IMR-90 (cell line): ENCODE measurements around the gene AMBRA1. TPM values are rescaled to one million over a fixed set of nuclear protein-coding genes. Genes with fewer than 3 reads are reported as not detected.

ENCODE experiments used
- ATAC-seq: fragments of 200-7000 bp; cut with Tn5 transposase; 2 replicates; pipeline ENCODE4 v1.9.1; 2020; ENCODE audit warnings: low read depth, mild to moderate bottlenecking, moderate library complexity
- BruUV-seq: library from RNA; stranded (reverse); fragments of 400-500 nt; replicated peaks from 2 replicates; lab custom pipeline; 2021; lab: Mats Ljungman, UMichigan
- CTCF ChIA-PET: fragments of 300-600 bp; formaldehyde crosslinking; extraction: SDS; loops from one replicate; lab custom pipeline; 2021; ENCODE audit warnings: antibody characterized with exemption; lab: Yijun Ruan, JAX
- POLR2A ChIA-PET: fragments of 300-600 bp; sonication (Branson Sonifier 250); formaldehyde crosslinking; loops from one replicate; lab custom pipeline; 2022; ENCODE audit warnings: antibody characterized with exemption; ENCODE audit not compliant: unreplicated experiment; lab: Charles Lee
- DNase-seq: peaks from one replicate; pipeline ENCODE4 v3.0.0; 2013
- H2AFZ ChIP-seq: replicated peaks from 2 replicates; pipeline ENCODE3; 2013; ENCODE audit warnings: low read length, mild to moderate bottlenecking; ENCODE audit not compliant: poor library complexity
- H2AK5ac ChIP-seq: 2 replicates; pipeline ENCODE4 v1.6.1; 2013; ENCODE audit warnings: low read depth, low read length, inconsistent platforms
- H2AK9ac ChIP-seq: replicated peaks from 2 replicates; pipeline ENCODE3; 2013; ENCODE audit warnings: mild to moderate bottlenecking, low read depth, low read length, moderate library complexity; ENCODE audit not compliant: poor library complexity
- H2BK120ac ChIP-seq: 2 replicates; pipeline ENCODE4 v1.6.1; 2013; ENCODE audit warnings: low read depth, low read length, inconsistent platforms
- H2BK15ac ChIP-seq: 3 replicates; pipeline ENCODE4 v1.6.1; 2013; ENCODE audit warnings: low read depth, low read length, inconsistent platforms
- H2BK20ac ChIP-seq: 2 replicates; pipeline ENCODE4 v1.6.1; 2013; ENCODE audit warnings: low read depth, mild to moderate bottlenecking, inconsistent platforms, low read length, moderate library complexity
- H2BK5ac ChIP-seq: 2 replicates; pipeline ENCODE4 v1.6.1; 2013; ENCODE audit warnings: mild to moderate bottlenecking, low read depth, low read length, inconsistent platforms; ENCODE audit not compliant: poor library complexity, severe bottlenecking
- H3K14ac ChIP-seq: replicated peaks from 2 replicates; pipeline ENCODE4 v1.6.1; 2013; ENCODE audit warnings: low read depth, low read length, inconsistent platforms
- H3K18ac ChIP-seq: 2 replicates; pipeline ENCODE4 v1.6.1; 2013; ENCODE audit warnings: low read depth, low read length, control low read depth
- H3K23ac ChIP-seq: 2 replicates; pipeline ENCODE4 v1.6.1; 2013; ENCODE audit warnings: low read depth, low read length, inconsistent platforms
- H3K27ac ChIP-seq: 2 replicates; pipeline ENCODE4 v1.5.1; 2013; ENCODE audit warnings: mild to moderate bottlenecking, control low read depth, low read length; ENCODE audit not compliant: insufficient read depth
- H3K27me3 ChIP-seq: 2 replicates; pipeline ENCODE4 v1.6.1; 2013; ENCODE audit warnings: low read length; ENCODE audit not compliant: control insufficient read depth, insufficient read depth
- H3K36me3 ChIP-seq: 2 replicates; pipeline ENCODE4 v1.6.1; 2013; ENCODE audit warnings: low read length, mixed read lengths; ENCODE audit not compliant: control insufficient read depth, insufficient read depth
- H3K4ac ChIP-seq: 2 replicates; pipeline ENCODE4 v1.6.1; 2013; ENCODE audit warnings: low read depth, low read length, inconsistent platforms
- H3K4me1 ChIP-seq: 2 replicates; pipeline ENCODE4 v1.6.1; 2013; ENCODE audit warnings: low read length, mixed read lengths; ENCODE audit not compliant: control insufficient read depth, insufficient read depth
- H3K4me2 ChIP-seq: 2 replicates; pipeline ENCODE4 v1.6.1; 2013; ENCODE audit warnings: low read depth, mild to moderate bottlenecking, control low read depth, low read length, moderate library complexity
- H3K4me3 ChIP-seq: 2 replicates; pipeline ENCODE4 v1.5.1; 2013; ENCODE audit warnings: low read depth, mild to moderate bottlenecking, control low read depth, low read length, moderate library complexity; ENCODE audit not compliant: insufficient read depth
- H3K56ac ChIP-seq: 2 replicates; pipeline ENCODE4 v1.6.1; 2013; ENCODE audit warnings: low read length, inconsistent platforms; ENCODE audit not compliant: insufficient read depth; ENCODE audit errors: extremely low read depth
- H3K79me1 ChIP-seq, 2 experiments: 2 replicates each; pipeline ENCODE4 v1.6.1; 2013; ENCODE audit warnings: low read length in 2 of 2, inconsistent platforms in 1 of 2, low read depth in 1 of 2
- H3K9ac ChIP-seq: 2 replicates; pipeline ENCODE4 v1.6.1; 2013; ENCODE audit warnings: low read depth, low read length, control low read depth
- H3K9me1 ChIP-seq: 2 replicates; pipeline ENCODE4 v1.6.1; 2013; ENCODE audit warnings: low read length, inconsistent platforms; ENCODE audit not compliant: insufficient read depth
- H3K9me3 ChIP-seq: 2 replicates; pipeline ENCODE4 v1.6.1; 2013; ENCODE audit warnings: low read length; ENCODE audit not compliant: control insufficient read depth, insufficient read depth
- H4K20me1 ChIP-seq: 2 replicates; pipeline ENCODE4 v1.6.1; 2013; ENCODE audit warnings: low read length, inconsistent platforms; ENCODE audit not compliant: insufficient read depth
- H4K5ac ChIP-seq: 2 replicates; pipeline ENCODE4 v1.6.1; 2013; ENCODE audit warnings: mild to moderate bottlenecking, low read depth, low read length, control low read depth
- H4K8ac ChIP-seq, 2 experiments: 2 replicates each; pipeline ENCODE4 v1.6.1; 2013; ENCODE audit warnings: low read depth in 2 of 2, low read length in 2 of 2, control low read depth in 1 of 2, inconsistent platforms in 1 of 2
- H4K91ac ChIP-seq: 2 replicates; pipeline ENCODE4 v1.6.1; 2013; ENCODE audit warnings: low read depth, low read length, inconsistent platforms; ENCODE audit not compliant: insufficient read depth
- SMC3 ChIP-seq: fragments of 150-350 bp; IDR thresholded peaks from 2 replicates; pipeline ENCODE4 v1.6.1; 2016; ENCODE audit warnings: low read depth, mild to moderate bottlenecking, antibody characterized with exemption, low read length, moderate library complexity
- WGBS, 2 experiments: methylation state at CpG; one replicate each; pipeline versions ENCODE4 v1.1.5 to v1.1.7; 2013; ENCODE audit warnings: missing lambda C conversion rate in 2 of 2; ENCODE audit not compliant: insufficient read length in 1 of 2; ENCODE audit errors: extremely low coverage in 2 of 2; 5-methylcytosine and 5-hydroxymethylcytosine counted together
- dilution Hi-C: fragments of 300-500 bp; cut with HindIII; formaldehyde crosslinking; loops from one replicate; pipeline ENCODE4 v1.14.3; 2018; ENCODE audit warnings: low sequenced_read_pairs; ENCODE audit not compliant: unreplicated experiment
- in situ Hi-C: fragments of 300-500 bp; cut with MboI; formaldehyde crosslinking; loops from 3 replicates; pipeline ENCODE4 v1.14.3; 2019; ENCODE audit warnings: low sequenced_read_pairs, inconsistent platforms, mixed read lengths
- intact Hi-C: fragments of 100-400 bp; cut with micrococcal nuclease; formaldehyde crosslinking; loops from 2 replicates; pipeline ENCODE4 v1.10.0; 2022
- polyA plus RNA-seq, 3 experiments: library from polyadenylated mRNA; depleted of rRNA; stranded (reverse); fragments of >200 nt; gene quantifications; 2 replicates each; pipeline ENCODE4 v1.2.3, GENCODE V29; 2012; ENCODE audit warnings: low replicate concordance in 1 of 3
- total RNA-seq: library from RNA; depleted of rRNA; stranded (reverse); fragments of >200 nt; gene quantifications from 2 replicates; pipeline ENCODE4 v1.2.3, GENCODE V29; 2012

Gene AMBRA1
- total and polyA plus RNA-seq, 2 of the 4 experiments (the other 2 are of a cell fraction) = 9.4 to 18.3 TPM

GRCh38 chr11:46574656-46575055 is 19.2 kb downstream of the AMBRA1 start:
- Histone ChIP-seq H3K79me1 (peaks cover 10 to 58% of the 10 kb centered on the region in 2 experiments), H3K27ac (no peak overlapping the region), H2BK20ac (no peak overlapping the region), H3K56ac (no peak overlapping the region), H3K4me2 (no peak overlapping the region), H4K20me1 (peaks cover 33% of the 10 kb centered on the region), H2AK5ac (no peak overlapping the region), H4K5ac (no peak overlapping the region), H3K4me1 (0 out of 2 replicates have a peak, but pooled peaks cover 2% of the 10 kb centered on the region), H2BK5ac (no peak overlapping the region), H3K27me3 (no peaks in the 10 kb centered on the region), H3K4me3 (no peak overlapping the region), H2BK120ac (no peak overlapping the region), H2AFZ (no peak overlapping the region), H3K18ac (no peak overlapping the region), H2AK9ac (no peak overlapping the region), H2BK15ac (no peak overlapping the region), H3K23ac (no peak overlapping the region), H4K91ac (no peak overlapping the region), H3K9ac (no peak overlapping the region), H3K14ac (no peak overlapping the region), H3K9me1 (no peaks in the 10 kb centered on the region), H3K9me3 (no peaks in the 10 kb centered on the region), H3K4ac (no peak overlapping the region), H3K36me3 (0 out of 2 replicates have a peak, but pooled peaks cover 2% of the 10 kb centered on the region), H4K8ac (no peak overlapping the region)
- in situ Hi-C loops (no loop called here), dilution Hi-C loops (no loop called here), intact Hi-C loops (no loop called here)
- ATAC-seq = no peak
- BruUV-seq = no TSS peak
- no peak for TF ChIP-seq SMC3
- DNase-seq = no peak
- no CpG with 5 or more reads among the region's 1 CpG for WGBS, 2 experiments
- POLR2A ChIA-PET = no interaction called here
- CTCF ChIA-PET = no interaction called here
